ENCODE data around the gene PTPRN2.

The PTPRN2 gene

GRCh38 chr7:157800281-157800680, 787.3 kb downstream of the PTPRN2 start:
- Mint-ChIP-seq H3K27me3 (ENCODE audit: low read depth, poor library complexity) (peaks cover 10% of the 10 kb centered on the region), H3K27ac (no peak overlapping the region), H3K4me1 (peaks cover 26% of the 10 kb centered on the region), H3K4me3 (no peak overlapping the region), H3K9me3 (peaks cover 8% of the 10 kb centered on the region), H3K36me3 (ENCODE audit: low read depth) (no peaks in the 10 kb centered on the region)
- TF ChIP-seq CTCF (IDR thresholded peaks at IDR 0.05): no peak
- no peak for DNase-seq

- TF ChIP-seq CTCF (IDR thresholded peaks at IDR 0.05): no peak
- H3K4me1 Mint-ChIP-seq: peaks cover 23% of the 10 kb centered on the region
- H3K9me3 Mint-ChIP-seq: peaks cover 8% of the 10 kb centered on the region
- H3K27ac Mint-ChIP-seq: no peak overlapping the region
- H3K36me3 Mint-ChIP-seq (ENCODE audit: low read depth): no peaks in the 10 kb centered on the region
- peaks cover 6% of the 10 kb centered on the region for H3K27me3 Mint-ChIP-seq (ENCODE audit: low read depth, poor library complexity)
- no peak overlapping the region for H3K4me3 Mint-ChIP-seq
- no peak for DNase-seq
These were observed 788.4 kb downstream of the PTPRN2 start for GRCh38 chr7:157799076-157799685.

GRCh38 chr7:157797361-157797760, 790.3 kb downstream of the PTPRN2 start:
- no peaks in the 10 kb centered on the region for H3K36me3 Mint-ChIP-seq (ENCODE audit: low read depth)
- DNase-seq: peak; percentile 27
- peaks cover 6% of the 10 kb centered on the region for H3K27me3 Mint-ChIP-seq (ENCODE audit: low read depth, poor library complexity)
- no peaks in the 10 kb centered on the region for H3K9me3 Mint-ChIP-seq
- no peak overlapping the region for H3K27ac Mint-ChIP-seq
- no peak overlapping the region for H3K4me3 Mint-ChIP-seq
- no peak for TF ChIP-seq CTCF (IDR thresholded peaks at IDR 0.05)
- H3K4me1 Mint-ChIP-seq: peaks cover 24% of the 10 kb centered on the region

GRCh38 chr7:157796846-157797245, 790.8 kb downstream of the PTPRN2 start:
- Mint-ChIP-seq H3K36me3 (ENCODE audit: low read depth) (no peaks in the 10 kb centered on the region), H3K4me1 (peaks cover 19% of the 10 kb centered on the region), H3K27ac (no peak overlapping the region), H3K27me3 (ENCODE audit: low read depth, poor library complexity) (peaks cover 6% of the 10 kb centered on the region), H3K4me3 (no peak overlapping the region), H3K9me3 (no peaks in the 10 kb centered on the region)
- DNase-seq: no peak
- TF ChIP-seq CTCF (IDR thresholded peaks at IDR 0.05): no peak

GRCh38 chr7:157795643-157796042, 792.0 kb downstream of the PTPRN2 start:
- TF ChIP-seq CTCF (IDR thresholded peaks at IDR 0.05): no peak
- Mint-ChIP-seq H3K27ac (no peak overlapping the region), H3K4me1 (peaks cover 19% of the 10 kb centered on the region), H3K4me3 (no peak overlapping the region), H3K9me3 (no peaks in the 10 kb centered on the region), H3K27me3 (ENCODE audit: low read depth, poor library complexity) (peaks cover 6% of the 10 kb centered on the region), H3K36me3 (ENCODE audit: low read depth) (no peaks in the 10 kb centered on the region)
- no peak for DNase-seq

- no peak overlapping the region for H3K4me3 Mint-ChIP-seq
- peaks cover 19% of the 10 kb centered on the region for H3K4me1 Mint-ChIP-seq
- H3K27me3 Mint-ChIP-seq (ENCODE audit: low read depth, poor library complexity): peaks cover 6% of the 10 kb centered on the region
- DNase-seq: no peak
- no peaks in the 10 kb centered on the region for H3K9me3 Mint-ChIP-seq
- H3K36me3 Mint-ChIP-seq (ENCODE audit: low read depth): no peaks in the 10 kb centered on the region
- no peak overlapping the region for H3K27ac Mint-ChIP-seq
- TF ChIP-seq CTCF (IDR thresholded peaks at IDR 0.05): no peak
These were observed 792.4 kb downstream of the PTPRN2 start for GRCh38 chr7:157795199-157795598.

All from nephron progenitor cell (in vitro differentiated cells).